NCI-H2196 (cell line): ENCODE measurements around the gene APOBEC3G.
"Not testable (repeated sequence)": the region's sequence is repeated elsewhere in the genome, so short reads cannot be mapped to it uniquely, and the experiment has no call there.

Experiments used
- DNase-seq: peaks from one replicate; lab custom pipeline; 2025; ENCODE audit not compliant: unreplicated experiment; lab: John Stamatoyannopoulos, UW

Gene APOBEC3G

GRCh38 chr22:39077026-39077840 is at the start of gene APOBEC3G:
Gene APOBEC3G, plus strand, starts transcription at chr22:39077275. Its CDS starts 87 bp downstream, at chr22:39077362.
- DNase-seq = not testable (repeated sequence)

GRCh38 chr22:39027717-39028116 is 49.4 kb upstream of the APOBEC3G start:
- DNase-seq = no peak

GRCh38 chr22:39028281-39028680 is 48.8 kb upstream of the APOBEC3G start:
- DNase-seq = no peak

GRCh38 chr22:39029227-39029626 is 47.8 kb upstream of the APOBEC3G start:
- no peak for DNase-seq

GRCh38 chr22:39030705-39031104 is 46.4 kb upstream of the APOBEC3G start:
- DNase-seq = no peak

GRCh38 chr22:39031434-39032295 is 45.4 kb upstream of the APOBEC3G start:
- not testable (repeated sequence) for DNase-seq

GRCh38 chr22:39037071-39037470 is 40.0 kb upstream of the APOBEC3G start:
- not testable (repeated sequence) for DNase-seq

GRCh38 chr22:39039306-39040126 is 37.6 kb upstream of the APOBEC3G start:
- no peak for DNase-seq

- not testable (repeated sequence) for DNase-seq
Measured at GRCh38 chr22:39040155-39040537, 36.9 kb upstream of the APOBEC3G start.

- DNase-seq = peak; percentile 0
Measured at GRCh38 chr22:39040538-39041296, 36.4 kb upstream of the APOBEC3G start, which contains the start of gene APOBEC3F. Gene APOBEC3F, plus strand, starts transcription at chr22:39040864. Its CDS starts 97 bp downstream, at chr22:39040961.

- no peak for DNase-seq
Measured at GRCh38 chr22:39041908-39042307, 35.2 kb upstream of the APOBEC3G start.

- not testable (repeated sequence) for DNase-seq
Measured at GRCh38 chr22:39043063-39043462, 34.0 kb upstream of the APOBEC3G start.

GRCh38 chr22:39045136-39045535 is 31.9 kb upstream of the APOBEC3G start:
- not testable (repeated sequence) for DNase-seq

GRCh38 chr22:39049486-39049885 is 27.6 kb upstream of the APOBEC3G start:
- DNase-seq = not testable (repeated sequence)

- DNase-seq = not testable (repeated sequence)
Measured at GRCh38 chr22:39051844-39052495, 25.1 kb upstream of the APOBEC3G start.

- DNase-seq = no peak
Measured at GRCh38 chr22:39055658-39056057, 21.4 kb upstream of the APOBEC3G start.

- not testable (repeated sequence) for DNase-seq
Measured at GRCh38 chr22:39061290-39061689, 15.8 kb upstream of the APOBEC3G start.

GRCh38 chr22:39061951-39062350 is 15.1 kb upstream of the APOBEC3G start:
- DNase-seq = not testable (repeated sequence)

- not testable (repeated sequence) for DNase-seq
Measured at GRCh38 chr22:39063904-39064303, 13.2 kb upstream of the APOBEC3G start.
